Adrenal gland (tissue), 5 donors: Measurements from ENCODE around the gene ACAN.

Experiments
- CTCF ChIP-seq, 6 experiments: fragments of 450-650 bp in 4 of 6; fragments of 200-600 bp in 2 of 6; sonication (generic) in 1 of 6; IDR thresholded peaks; 1 replicate in 5 of 6; 2 replicates in 1 of 6; pipeline versions ENCODE4 v1.5.1 to v1.8.0; 2016 to 2021; ENCODE audit warnings: antibody characterized with exemption in 6 of 6, mild to moderate bottlenecking in 2 of 6, moderate library complexity in 1 of 6
- POLR2A ChIP-seq, 2 donors: fragments of 450-650 bp; IDR thresholded peaks; one replicate each; pipeline ENCODE4 v1.6.1; 2017; ENCODE audit warnings: antibody characterized with exemption in 2 of 2, mild to moderate bottlenecking in 2 of 2, moderate library complexity in 1 of 2
- donor health status: DM: no; HTN: no; CAD: no.

GRCh38 chr15:88828791-88829190 is 25.6 kb downstream of the ACAN start:
- no peak for TF ChIP-seq CTCF (IDR thresholded peaks at IDR 0.05)
- TF ChIP-seq POLR2A (IDR thresholded peaks at IDR 0.05): no peak
